ENCODE data around the gene GFRA1.

DNA sequence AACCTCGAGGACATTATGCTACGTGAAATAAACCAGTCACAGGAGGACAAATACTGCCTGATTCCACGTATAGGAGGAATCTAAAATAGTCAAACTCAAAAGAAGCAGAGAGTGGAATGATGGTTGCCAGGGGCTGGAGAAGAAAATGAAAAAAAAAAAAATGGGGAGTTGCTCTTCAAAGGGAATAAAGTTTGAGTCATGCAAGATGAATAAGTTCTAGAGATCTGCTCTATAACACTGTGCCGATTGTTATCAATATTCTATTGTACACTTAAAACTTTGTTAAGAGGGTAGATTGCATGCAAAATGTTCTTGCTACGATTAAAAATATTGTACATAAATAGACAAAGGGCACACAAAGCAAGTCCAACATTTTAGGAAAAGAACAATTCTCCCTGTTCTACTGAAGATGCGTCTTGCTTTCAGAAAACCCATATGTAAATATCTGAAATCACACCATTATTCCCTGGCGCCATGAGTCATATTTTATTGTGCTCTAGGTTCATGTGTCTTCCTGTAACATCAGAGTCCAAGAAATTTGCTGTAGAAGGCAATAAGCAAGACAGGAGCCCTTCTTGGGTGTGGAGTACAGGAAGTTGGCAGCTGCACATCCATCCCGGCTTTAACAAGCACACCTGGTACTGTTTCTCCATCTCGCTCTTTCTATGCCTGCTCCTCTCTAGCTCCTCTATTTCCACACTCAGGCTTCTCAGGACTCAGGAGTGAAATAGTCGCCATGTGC lies 145.9 kb downstream of the GFRA1 start:
- no peak for TF ChIP-seq POLR2A (IDR thresholded peaks at IDR 0.05)
- TF ChIP-seq, protein P1, sequence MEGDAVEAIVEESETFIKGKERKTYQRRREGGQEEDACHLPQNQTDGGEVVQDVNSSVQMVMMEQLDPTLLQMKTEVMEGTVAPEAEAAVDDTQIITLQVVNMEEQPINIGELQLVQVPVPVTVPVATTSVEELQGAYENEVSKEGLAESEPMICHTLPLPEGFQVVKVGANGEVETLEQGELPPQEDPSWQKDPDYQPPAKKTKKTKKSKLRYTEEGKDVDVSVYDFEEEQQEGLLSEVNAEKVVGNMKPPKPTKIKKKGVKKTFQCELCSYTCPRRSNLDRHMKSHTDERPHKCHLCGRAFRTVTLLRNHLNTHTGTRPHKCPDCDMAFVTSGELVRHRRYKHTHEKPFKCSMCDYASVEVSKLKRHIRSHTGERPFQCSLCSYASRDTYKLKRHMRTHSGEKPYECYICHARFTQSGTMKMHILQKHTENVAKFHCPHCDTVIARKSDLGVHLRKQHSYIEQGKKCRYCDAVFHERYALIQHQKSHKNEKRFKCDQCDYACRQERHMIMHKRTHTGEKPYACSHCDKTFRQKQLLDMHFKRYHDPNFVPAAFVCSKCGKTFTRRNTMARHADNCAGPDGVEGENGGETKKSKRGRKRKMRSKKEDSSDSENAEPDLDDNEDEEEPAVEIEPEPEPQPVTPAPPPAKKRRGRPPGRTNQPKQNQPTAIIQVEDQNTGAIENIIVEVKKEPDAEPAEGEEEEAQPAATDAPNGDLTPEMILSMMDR (IDR thresholded peaks at IDR 0.05) = no peak
